Thymus (tissue), 11 donors: ENCODE data around the gene LBR. TPM values are rescaled to one million over a fixed set of nuclear protein-coding genes. Genes with fewer than 3 reads are reported as not detected.

Experiments
- DNase-seq, 9 donors: peaks; one replicate each; pipeline ENCODE4 v3.0.0-alpha.2; 2013; ENCODE audit warnings: low spot score in 9 of 9, low read depth in 6 of 9, missing footprints in 1 of 9
- H3K27ac ChIP-seq, 2 donors: one replicate each; pipeline ENCODE4 v1.5.1; 2013; ENCODE audit warnings: control low read depth in 1 of 2, low read depth in 1 of 2, low read length in 1 of 2, mild to moderate bottlenecking in 1 of 2, moderate library complexity in 1 of 2
- H3K27me3 ChIP-seq, 2 donors: one replicate each; pipeline ENCODE4 v1.5.1; 2013; ENCODE audit warnings: low read length in 1 of 2; ENCODE audit not compliant: control insufficient read depth in 2 of 2, insufficient read depth in 1 of 2
- H3K36me3 ChIP-seq, 2 donors: one replicate each; pipeline ENCODE4 v1.5.1; 2013; ENCODE audit warnings: low read length in 1 of 2, mild to moderate bottlenecking in 1 of 2, moderate library complexity in 1 of 2; ENCODE audit not compliant: control insufficient read depth in 2 of 2, insufficient read depth in 2 of 2
- H3K4me1 ChIP-seq, 2 donors: one replicate each; pipeline ENCODE4 v1.5.1; 2013; ENCODE audit warnings: low read length in 2 of 2; ENCODE audit not compliant: control insufficient read depth in 2 of 2, insufficient read depth in 2 of 2
- H3K4me3 ChIP-seq, 2 donors: one replicate each; pipeline ENCODE4 v1.5.1; 2013; ENCODE audit warnings: low read length in 2 of 2, control low read depth in 1 of 2, mild to moderate bottlenecking in 1 of 2
- H3K9me3 ChIP-seq, 2 donors: one replicate each; pipeline ENCODE4 v1.5.1; 2013; ENCODE audit warnings: low read length in 1 of 2, mild to moderate bottlenecking in 1 of 2; ENCODE audit not compliant: control insufficient read depth in 2 of 2, insufficient read depth in 1 of 2
- WGBS: extraction: QIAGEN DNeasy Blood & Tissue Kit; methylation state at CpG from one replicate; pipeline ENCODE4 v1.1.7; 2013; 5-methylcytosine and 5-hydroxymethylcytosine counted together
- polyA plus RNA-seq: library from polyadenylated mRNA; stranded (reverse); fragments of 200-250 nt; gene quantifications from one replicate; pipeline ENCODE4 v1.2.3, GENCODE V29; 2013
- total RNA-seq: library from RNA; stranded (reverse); fragments of 120-200 nt; gene quantifications from one replicate; pipeline ENCODE4 v1.2.4, GENCODE V29; 2013
- donor health status: healthy.

LBR gene
- total and polyA plus RNA-seq, 2 donors = 71.1 to 115 TPM

DNA sequence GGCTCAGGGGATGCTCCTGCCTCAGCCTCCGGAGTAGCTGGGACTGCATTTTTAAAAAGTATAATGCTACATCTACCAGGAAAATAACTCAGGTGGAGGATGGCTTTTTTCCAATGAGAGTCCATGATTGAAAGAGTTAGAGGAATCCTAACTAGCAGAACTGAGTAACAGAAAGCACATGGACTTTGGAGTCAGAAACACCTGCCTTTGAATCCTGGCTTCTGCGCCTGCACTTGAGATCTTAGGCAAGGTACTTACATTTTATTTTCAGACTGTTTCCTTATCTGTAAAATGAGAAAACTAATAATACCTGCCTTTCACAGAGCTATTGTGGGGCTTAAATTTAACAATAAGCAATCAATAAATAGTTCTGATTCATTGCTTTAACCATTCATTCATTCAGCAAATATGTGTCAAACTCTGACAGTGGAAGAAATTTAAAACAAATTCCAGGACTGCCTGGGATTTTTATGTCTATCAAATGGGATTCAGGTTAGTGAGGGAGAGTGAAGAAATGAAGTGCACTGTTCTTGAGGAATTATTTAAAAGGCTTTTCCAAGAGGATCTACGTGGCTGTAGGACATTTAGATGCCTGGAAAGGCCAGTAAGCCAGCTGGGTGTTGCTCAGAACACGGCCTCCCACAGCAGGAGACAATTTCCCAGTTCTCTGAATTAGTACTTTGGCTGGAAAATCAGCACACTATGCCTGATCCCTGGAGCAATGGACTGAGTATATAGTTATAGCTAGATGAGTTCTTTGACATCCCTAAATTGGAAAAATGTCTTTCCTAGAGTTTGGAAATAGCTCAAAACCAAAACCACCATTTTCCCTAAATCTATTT lies 12.8 kb upstream of the LBR start:
- peak overlapping the region in 1 of 2 donors; percentile 98 for H3K27ac ChIP-seq
- no peaks in the 10 kb centered on the region for H3K36me3 ChIP-seq
- no peak overlapping the region for H3K4me3 ChIP-seq
- no peaks in the 10 kb centered on the region for H3K27me3 ChIP-seq
- WGBS = 93% methylated on average over 4 of the region's 4 CpGs
- peak in 1 of 9 donors; percentile 44 for DNase-seq
- H3K9me3 ChIP-seq = peaks cover 0 to 7% of the 10 kb centered on the region in 2 donors
- peaks cover 52 to 75% of the 10 kb centered on the region in 2 donors for H3K4me1 ChIP-seq

DNA sequence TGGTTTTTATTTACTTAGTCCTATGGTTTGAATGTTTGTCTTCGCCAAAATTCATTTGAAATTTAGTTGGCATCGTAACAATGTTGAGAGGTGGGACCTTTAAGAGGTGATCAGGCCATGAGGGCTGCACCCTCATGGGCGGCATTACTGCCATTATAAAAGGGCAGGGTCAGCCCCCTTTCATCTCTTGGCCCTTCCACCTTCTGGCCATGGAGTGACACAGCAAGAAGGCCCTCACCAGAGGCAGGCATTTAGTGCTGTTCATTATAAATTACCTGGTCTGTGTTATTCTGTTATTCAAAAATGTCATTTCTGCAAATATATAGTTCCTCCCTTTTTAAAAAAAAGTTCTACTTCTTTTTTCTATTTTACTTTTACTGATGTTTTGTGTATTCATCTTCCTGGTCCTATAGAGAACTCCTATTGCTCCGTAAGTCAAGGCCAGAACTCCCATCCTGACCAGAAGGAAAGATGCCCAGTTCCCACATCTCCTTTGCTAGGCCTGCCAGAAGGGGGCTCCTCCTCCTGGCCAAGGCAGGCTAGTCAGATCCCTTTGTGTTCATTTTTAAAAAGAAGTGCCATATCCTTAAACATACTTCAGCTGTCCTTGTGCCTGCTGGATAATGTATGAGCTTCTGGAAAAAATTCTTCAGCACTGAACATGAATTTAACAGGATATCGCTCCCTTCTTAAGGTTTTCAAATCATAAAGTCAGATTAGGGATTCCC lies 10.0 kb upstream of the LBR start:
- WGBS = 99% methylated on average over 5 of the region's 5 CpGs
- Histone ChIP-seq H3K4me1 (peaks cover 50 to 61% of the 10 kb centered on the region in 2 donors), H3K4me3 (no peak overlapping the region), H3K9me3 (no peaks in the 10 kb centered on the region), H3K36me3 (no peaks in the 10 kb centered on the region), H3K27me3 (no peaks in the 10 kb centered on the region), H3K27ac (no peak overlapping the region)
- no peak for DNase-seq

DNA sequence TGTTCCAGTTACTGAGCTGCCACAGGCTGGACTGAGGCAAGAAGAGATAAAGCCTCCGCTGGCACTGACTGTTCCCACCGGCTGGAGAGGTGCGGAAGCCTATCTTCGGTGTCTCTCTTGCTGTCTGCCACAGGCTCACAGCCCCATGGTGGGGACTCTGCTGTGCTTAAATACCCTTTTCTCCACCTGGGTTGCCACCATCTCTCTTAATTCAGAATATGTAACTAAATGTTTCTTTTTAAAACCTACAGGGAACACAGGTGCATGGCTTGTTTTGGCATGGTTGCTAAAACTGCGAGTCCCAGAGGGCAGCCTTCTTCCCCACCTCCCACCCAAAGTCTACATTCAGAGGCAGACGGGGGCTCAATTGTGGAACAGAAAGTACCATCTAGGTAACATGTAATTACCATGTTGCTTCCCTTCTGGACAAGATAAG lies 8.1 kb upstream of the LBR start:
- Histone ChIP-seq H3K9me3 (peaks cover 0 to 4% of the 10 kb centered on the region in 2 donors), H3K4me1 (peaks cover 32 to 42% of the 10 kb centered on the region in 2 donors), H3K4me3 (no peak overlapping the region), H3K27me3 (no peaks in the 10 kb centered on the region), H3K27ac (peak overlapping the region; percentile 77 to 85), H3K36me3 (no peaks in the 10 kb centered on the region)
- 70% methylated on average over 6 of the region's 6 CpGs for WGBS
- peak in 1 of 9 donors; percentile 38 for DNase-seq

DNA sequence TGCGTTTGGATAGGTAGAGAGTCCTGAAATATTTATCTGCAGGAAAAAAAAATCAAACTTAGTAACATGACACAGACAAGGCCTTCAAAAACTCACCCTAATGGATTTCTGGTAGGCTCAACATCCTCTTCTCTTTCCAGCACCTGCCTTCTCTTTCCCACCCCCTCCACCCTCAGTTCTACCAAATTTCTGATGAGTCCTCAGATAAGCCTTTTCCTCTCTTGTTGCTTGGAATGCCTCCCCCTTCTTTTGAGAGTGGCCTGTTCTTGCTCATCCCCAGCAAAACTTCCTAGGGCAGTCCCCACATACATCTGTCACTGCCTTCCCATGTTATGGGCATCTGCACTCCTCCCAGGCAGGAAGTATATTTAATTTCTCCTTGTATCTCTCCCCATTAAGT lies 7.6 kb upstream of the LBR start:
- DNase-seq = no peak
- H3K9me3 ChIP-seq = peaks cover 0 to 4% of the 10 kb centered on the region in 2 donors
- no peaks in the 10 kb centered on the region for H3K27me3 ChIP-seq
- no peak overlapping the region for H3K4me3 ChIP-seq
- peaks cover 29 to 37% of the 10 kb centered on the region in 2 donors for H3K4me1 ChIP-seq
- WGBS = 95% methylated on average over 1 of the region's 1 CpG
- H3K27ac ChIP-seq = peak overlapping the region; percentile 46 to 85
- H3K36me3 ChIP-seq = no peaks in the 10 kb centered on the region

DNA sequence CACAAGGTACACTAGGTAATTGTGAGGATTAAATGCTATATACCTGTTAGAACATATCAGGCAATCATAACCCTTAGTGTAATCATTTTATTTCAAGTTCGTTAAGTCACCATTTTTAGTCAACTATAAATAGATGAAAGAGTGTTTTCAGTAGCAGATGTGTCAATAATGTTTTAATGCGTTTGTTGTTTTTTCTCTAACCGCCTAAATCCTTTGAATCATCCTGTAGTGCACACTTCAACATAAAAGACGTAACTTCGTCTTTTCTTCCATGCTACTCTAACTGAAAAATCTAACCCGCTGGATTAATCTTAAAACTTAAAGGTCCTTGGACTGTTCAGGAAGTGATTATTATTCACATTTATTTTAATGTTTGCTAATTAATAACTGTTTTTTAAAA lies 7.2 kb upstream of the LBR start:
- WGBS = 11% methylated on average over 6 of the region's 6 CpGs
- DNase-seq = peak in 1 of 9 donors; percentile 52
- Histone ChIP-seq H3K27ac (peak overlapping the region in 1 of 2 donors; percentile 85), H3K4me3 (no peak overlapping the region), H3K9me3 (peaks cover 0 to 4% of the 10 kb centered on the region in 2 donors), H3K36me3 (no peaks in the 10 kb centered on the region), H3K4me1 (peaks cover 26 to 33% of the 10 kb centered on the region in 2 donors), H3K27me3 (no peaks in the 10 kb centered on the region)

DNA sequence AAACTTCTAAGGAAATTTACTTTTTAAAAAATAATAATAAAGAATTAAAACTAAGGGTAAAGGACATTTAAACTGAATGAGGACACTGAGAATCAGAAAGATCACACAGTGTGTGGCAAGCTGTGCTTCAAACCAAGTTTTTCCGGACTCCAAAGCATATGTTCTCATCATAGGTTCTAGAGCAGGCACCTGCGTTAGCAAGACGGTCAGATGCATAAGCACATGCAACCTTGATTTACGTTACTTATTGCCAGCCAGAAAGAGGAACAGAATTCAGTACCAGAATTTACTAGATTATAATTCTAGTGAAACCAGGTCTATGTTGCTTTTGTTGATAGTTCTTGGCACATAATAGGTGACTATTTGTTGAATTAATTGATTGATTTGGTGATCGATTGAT lies 6.2 kb upstream of the LBR start:
- Histone ChIP-seq H3K9me3 (peaks cover 0 to 4% of the 10 kb centered on the region in 2 donors), H3K27ac (no peak overlapping the region), H3K4me1 (peaks cover 26 to 34% of the 10 kb centered on the region in 2 donors), H3K27me3 (no peaks in the 10 kb centered on the region), H3K4me3 (no peak overlapping the region), H3K36me3 (no peaks in the 10 kb centered on the region)
- 73% methylated on average over 5 of the region's 5 CpGs for WGBS
- no peak for DNase-seq

DNA sequence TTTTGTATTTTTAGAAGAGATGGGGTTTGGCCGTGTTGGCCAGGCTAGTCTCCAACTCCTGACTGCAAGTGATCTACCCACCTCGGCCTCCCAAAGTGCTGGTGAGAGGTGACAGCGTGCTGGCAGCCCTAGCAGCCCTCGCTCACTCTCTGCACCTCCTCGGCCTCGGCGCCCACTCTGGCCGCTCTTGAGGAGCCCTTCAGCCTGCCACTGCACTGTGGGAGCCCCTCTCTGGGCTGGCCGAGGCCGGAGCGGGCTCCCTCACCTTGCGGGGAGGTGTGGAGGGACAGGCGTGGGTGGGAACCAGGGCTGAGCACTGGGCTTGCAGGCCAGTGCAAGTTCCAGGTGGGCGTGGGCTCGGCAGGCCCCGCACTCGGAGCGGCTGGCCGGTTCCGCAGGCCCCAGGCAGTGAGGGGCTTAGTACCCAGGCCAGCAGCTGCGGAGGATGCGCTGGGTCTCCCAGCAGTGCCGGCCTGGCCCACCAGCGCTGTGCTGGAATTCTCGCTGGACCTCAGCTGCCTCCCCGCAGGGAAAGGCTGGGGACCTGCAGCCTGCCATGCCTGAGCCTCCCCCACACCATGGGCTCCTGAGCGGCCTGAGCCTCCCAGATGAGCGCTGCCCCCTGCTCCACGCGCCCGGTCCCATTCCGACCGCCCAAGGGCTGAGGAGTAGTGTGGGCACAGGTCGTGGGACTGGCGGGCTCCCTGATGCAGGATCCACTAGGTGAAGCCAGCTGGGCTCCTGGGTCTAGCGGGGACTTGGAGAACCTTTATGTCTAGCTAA lies 3.4 kb upstream of the LBR start:
- peaks cover 17 to 27% of the 10 kb centered on the region in 2 donors for H3K4me1 ChIP-seq
- H3K27me3 ChIP-seq = no peaks in the 10 kb centered on the region
- DNase-seq = no peak
- peaks cover 0 to 12% of the 10 kb centered on the region in 2 donors for H3K9me3 ChIP-seq
- no peaks in the 10 kb centered on the region for H3K36me3 ChIP-seq
- no peak overlapping the region for H3K4me3 ChIP-seq
- 94% methylated on average over 36 of the region's 36 CpGs for WGBS
- H3K27ac ChIP-seq = no peak overlapping the region

DNA sequence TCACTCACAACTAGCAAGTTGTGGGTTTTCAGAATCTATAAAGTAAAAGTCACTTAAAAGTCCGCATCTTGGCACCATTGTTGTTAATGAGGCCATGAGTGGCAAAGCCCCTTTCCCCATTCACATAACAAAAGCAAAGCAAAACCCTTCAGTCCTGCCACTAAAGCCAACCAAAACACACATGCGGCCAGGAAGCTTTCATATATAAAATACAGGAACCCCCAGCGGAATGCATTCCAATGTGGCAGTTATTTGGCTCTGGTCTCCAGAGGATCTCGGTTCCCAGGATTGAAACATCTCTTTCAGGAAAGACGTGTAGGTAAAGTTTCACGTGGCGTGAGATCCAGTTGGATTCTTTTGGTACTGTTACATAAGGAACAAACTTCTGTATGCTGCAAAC lies 2.5 kb upstream of the LBR start:
- WGBS = 94% methylated on average over 7 of the region's 7 CpGs
- DNase-seq = no peak
- no peak overlapping the region for H3K4me3 ChIP-seq
- H3K27ac ChIP-seq = no peak overlapping the region
- H3K36me3 ChIP-seq = no peaks in the 10 kb centered on the region
- H3K4me1 ChIP-seq = peaks cover 14 to 26% of the 10 kb centered on the region in 2 donors
- no peaks in the 10 kb centered on the region for H3K27me3 ChIP-seq
- H3K9me3 ChIP-seq = peaks cover 0 to 12% of the 10 kb centered on the region in 2 donors
